SU-DHL-6 (cell line): Measurements from ENCODE around the gene SORL1.

Source experiments
- H2AFZ ChIP-seq: fragments of 200-600 bp; sonication (generic); 2 replicates; pipeline ENCODE4 v1.6.1; 2014; ENCODE audit warnings: low read depth, mild to moderate bottlenecking, moderate library complexity, mixed read lengths, antibody characterized with exemption, low read length; ENCODE audit not compliant: severe bottlenecking
- H3F3A ChIP-seq: fragments of 200-600 bp; shearing (Covaris generic); 2 replicates; pipeline ENCODE4 v1.6.0; 2016; ENCODE audit warnings: antibody characterized with exemption, mild to moderate bottlenecking; ENCODE audit not compliant: insufficient read depth
- H3K27ac ChIP-seq: fragments of 200-600 bp; sonication (generic); 2 replicates; pipeline ENCODE4 v1.5.1; 2016; ENCODE audit warnings: low read depth, mild to moderate bottlenecking, low read length, moderate library complexity, mixed read lengths
- H3K27me3 ChIP-seq: fragments of 200-600 bp; sonication (generic), shearing (Covaris generic); 2 replicates; pipeline ENCODE4 v1.6.0; 2014; ENCODE audit warnings: mild to moderate bottlenecking, low read length
- H3K36me3 ChIP-seq: fragments of 200-600 bp; sonication (generic); 2 replicates; pipeline ENCODE4 v1.6.1; 2014; ENCODE audit warnings: mild to moderate bottlenecking, low read length, mixed read lengths
- H3K4me2 ChIP-seq: fragments of 300-600, 200-600 bp; shearing (Covaris generic), sonication (generic); 2 replicates; pipeline ENCODE4 v1.6.0; 2014; ENCODE audit warnings: low read length, low read depth, mild to moderate bottlenecking; ENCODE audit not compliant: poor library complexity, severe bottlenecking
- H3K4me3 ChIP-seq: fragments of 200-600 bp; sonication (generic); 2 replicates; pipeline ENCODE4 v1.5.1; 2014; ENCODE audit warnings: antibody characterized with exemption, low read length, mild to moderate bottlenecking, mixed read lengths; ENCODE audit not compliant: insufficient read depth, poor library complexity, severe bottlenecking
- H3K79me2 ChIP-seq: fragments of 200-600 bp; sonication (generic); 2 replicates; pipeline ENCODE4 v1.6.1; 2014; ENCODE audit warnings: mild to moderate bottlenecking, low read length, moderate library complexity; ENCODE audit not compliant: insufficient read depth
- H3K9ac ChIP-seq: fragments of 200-600 bp; sonication (generic); 2 replicates; pipeline ENCODE4 v1.7.0; 2014; ENCODE audit warnings: mild to moderate bottlenecking, low read length
- H3K9me2 ChIP-seq: fragments of 200-600 bp; sonication (generic); replicated peaks from 2 replicates; pipeline ENCODE4 v1.6.1; 2014; ENCODE audit warnings: low read length; ENCODE audit not compliant: insufficient read depth
- H3K9me3 ChIP-seq: fragments of 200-600 bp; sonication (generic); 2 replicates; pipeline ENCODE4 v1.6.1; 2014; ENCODE audit warnings: low read length, mixed read lengths; ENCODE audit not compliant: insufficient read depth
- H4K20me1 ChIP-seq: fragments of 200-600 bp; sonication (generic); 2 replicates; pipeline ENCODE4 v1.6.1; 2014; ENCODE audit warnings: low read depth, mild to moderate bottlenecking, antibody characterized with exemption, low read length, moderate library complexity, mixed read lengths
- EZH2phosphoT487 ChIP-seq: fragments of 200-600 bp; sonication (generic), shearing (Covaris generic); conservative IDR thresholded peaks from 2 replicates; pipeline ENCODE4 v1.6.1; 2018; ENCODE audit warnings: mild to moderate bottlenecking, antibody characterized with exemption, low read length, moderate library complexity, mixed read lengths
- TF ChIP-seq, protein P1 (sequence below): fragments of 200-600 bp; sonication (generic); IDR thresholded peaks from one replicate; pipeline ENCODE4 v1.5.1; 2017; ENCODE audit warnings: antibody characterized with exemption, mild to moderate bottlenecking, low read length, moderate library complexity; ENCODE audit not compliant: insufficient read depth, poor library complexity, severe bottlenecking

Gene SORL1

DNA sequence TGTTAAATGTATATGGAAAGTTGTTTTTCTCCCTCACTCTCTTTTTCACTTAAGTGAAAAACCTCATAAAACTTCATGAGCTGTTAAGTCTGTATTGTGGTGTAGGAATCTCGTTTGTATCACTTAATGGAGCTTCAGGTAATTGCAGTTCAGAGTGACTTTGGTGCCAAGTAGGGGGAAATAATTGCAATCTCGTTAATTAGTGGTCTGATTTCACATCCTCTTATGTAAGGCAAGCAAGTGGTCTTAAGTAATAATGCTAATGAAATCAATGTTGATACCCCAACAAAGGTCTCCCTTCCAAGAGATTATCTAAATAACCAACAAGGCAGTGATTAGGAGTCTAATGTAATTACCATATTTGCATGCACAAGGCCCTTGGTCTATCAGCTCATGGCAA is 174.9 kb downstream of the SORL1 start:
- H3K4me2 ChIP-seq: no peak overlapping the region
- H3K9me3 ChIP-seq: no peaks in the 10 kb centered on the region
- no peak overlapping the region for H2AFZ ChIP-seq
- H3K36me3 ChIP-seq: peaks cover 69% of the 10 kb centered on the region
- TF ChIP-seq, protein P1, sequence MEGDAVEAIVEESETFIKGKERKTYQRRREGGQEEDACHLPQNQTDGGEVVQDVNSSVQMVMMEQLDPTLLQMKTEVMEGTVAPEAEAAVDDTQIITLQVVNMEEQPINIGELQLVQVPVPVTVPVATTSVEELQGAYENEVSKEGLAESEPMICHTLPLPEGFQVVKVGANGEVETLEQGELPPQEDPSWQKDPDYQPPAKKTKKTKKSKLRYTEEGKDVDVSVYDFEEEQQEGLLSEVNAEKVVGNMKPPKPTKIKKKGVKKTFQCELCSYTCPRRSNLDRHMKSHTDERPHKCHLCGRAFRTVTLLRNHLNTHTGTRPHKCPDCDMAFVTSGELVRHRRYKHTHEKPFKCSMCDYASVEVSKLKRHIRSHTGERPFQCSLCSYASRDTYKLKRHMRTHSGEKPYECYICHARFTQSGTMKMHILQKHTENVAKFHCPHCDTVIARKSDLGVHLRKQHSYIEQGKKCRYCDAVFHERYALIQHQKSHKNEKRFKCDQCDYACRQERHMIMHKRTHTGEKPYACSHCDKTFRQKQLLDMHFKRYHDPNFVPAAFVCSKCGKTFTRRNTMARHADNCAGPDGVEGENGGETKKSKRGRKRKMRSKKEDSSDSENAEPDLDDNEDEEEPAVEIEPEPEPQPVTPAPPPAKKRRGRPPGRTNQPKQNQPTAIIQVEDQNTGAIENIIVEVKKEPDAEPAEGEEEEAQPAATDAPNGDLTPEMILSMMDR: no peak
- TF ChIP-seq EZH2phosphoT487: no peak
- no peaks in the 10 kb centered on the region for H3K79me2 ChIP-seq
- no peaks in the 10 kb centered on the region; the same call in 1 of the 2 replicates for H4K20me1 ChIP-seq
- no peaks in the 10 kb centered on the region for H3K27me3 ChIP-seq
- no peaks in the 10 kb centered on the region for H3K9me2 ChIP-seq
- no peak overlapping the region for H3K9ac ChIP-seq
- H3F3A ChIP-seq: peaks cover 33% of the 10 kb centered on the region; the same call in 1 of the 2 replicates
- no peak overlapping the region for H3K27ac ChIP-seq
- no peak overlapping the region for H3K4me3 ChIP-seq

DNA sequence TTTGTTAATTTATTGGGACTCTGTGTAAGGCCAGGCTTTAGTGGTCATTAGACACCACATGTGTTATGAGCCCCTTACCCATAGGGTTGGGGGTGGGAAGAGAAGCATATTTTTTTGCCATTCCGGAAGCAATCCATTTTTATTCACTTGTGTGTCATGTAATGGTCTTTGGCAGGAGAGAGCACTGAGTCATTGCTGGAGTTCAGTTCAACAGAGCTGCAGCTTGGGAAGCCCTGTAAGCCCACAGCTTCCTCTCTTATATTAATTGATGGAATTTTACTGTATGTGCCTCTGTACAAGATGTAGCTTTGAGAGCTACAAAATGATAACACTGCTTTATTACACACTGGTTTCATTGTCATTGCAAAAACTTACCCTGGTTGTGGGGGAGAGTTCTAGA is 177.9 kb downstream of the SORL1 start:
- Histone ChIP-seq H4K20me1 (no peaks in the 10 kb centered on the region; the same call in 1 of the 2 replicates), H3K9me2 (no peaks in the 10 kb centered on the region), H3K27me3 (no peaks in the 10 kb centered on the region), H3K36me3 (peaks cover 67% of the 10 kb centered on the region), H3K79me2 (no peaks in the 10 kb centered on the region), H3K9ac (no peak overlapping the region), H3K27ac (no peak overlapping the region), H3K4me3 (no peak overlapping the region), H2AFZ (no peak overlapping the region), H3F3A (peaks cover 43% of the 10 kb centered on the region), H3K4me2 (no peak overlapping the region), H3K9me3 (no peaks in the 10 kb centered on the region)
- TF ChIP-seq EZH2phosphoT487: no peak
- TF ChIP-seq, protein P1: no peak

DNA sequence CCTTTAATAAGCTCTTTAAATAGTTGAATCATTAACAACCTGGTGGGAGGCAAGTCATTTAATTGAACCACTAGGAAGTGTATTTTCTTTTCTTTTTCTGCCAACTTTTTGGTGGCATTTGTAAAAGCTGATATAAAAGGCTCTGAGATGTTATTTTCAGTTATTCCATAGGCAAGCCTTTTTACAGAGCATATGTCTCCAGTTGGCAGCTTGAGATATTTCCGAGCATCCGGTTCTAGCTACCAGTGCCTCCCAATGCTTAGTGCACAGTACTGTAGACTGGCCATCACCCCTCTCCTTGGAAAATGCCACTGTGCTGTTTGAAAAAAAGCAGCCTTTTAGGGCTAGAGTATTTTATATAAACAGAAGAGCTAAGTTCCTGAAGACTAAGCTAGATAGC is 179.3 kb downstream of the SORL1 start:
- TF ChIP-seq, protein P1: no peak
- no peak for TF ChIP-seq EZH2phosphoT487
- Histone ChIP-seq H2AFZ (no peak overlapping the region), H3K36me3 (peaks cover 53% of the 10 kb centered on the region), H3K4me2 (no peak overlapping the region), H3K79me2 (no peaks in the 10 kb centered on the region), H4K20me1 (no peaks in the 10 kb centered on the region; the same call in 1 of the 2 replicates), H3F3A (peaks cover 46% of the 10 kb centered on the region), H3K9ac (no peak overlapping the region), H3K27me3 (no peaks in the 10 kb centered on the region), H3K4me3 (no peak overlapping the region), H3K9me3 (no peaks in the 10 kb centered on the region), H3K27ac (no peak overlapping the region), H3K9me2 (no peaks in the 10 kb centered on the region)
